ENCODE measurements around the gene PAAF1.

The PAAF1 gene

DNA sequence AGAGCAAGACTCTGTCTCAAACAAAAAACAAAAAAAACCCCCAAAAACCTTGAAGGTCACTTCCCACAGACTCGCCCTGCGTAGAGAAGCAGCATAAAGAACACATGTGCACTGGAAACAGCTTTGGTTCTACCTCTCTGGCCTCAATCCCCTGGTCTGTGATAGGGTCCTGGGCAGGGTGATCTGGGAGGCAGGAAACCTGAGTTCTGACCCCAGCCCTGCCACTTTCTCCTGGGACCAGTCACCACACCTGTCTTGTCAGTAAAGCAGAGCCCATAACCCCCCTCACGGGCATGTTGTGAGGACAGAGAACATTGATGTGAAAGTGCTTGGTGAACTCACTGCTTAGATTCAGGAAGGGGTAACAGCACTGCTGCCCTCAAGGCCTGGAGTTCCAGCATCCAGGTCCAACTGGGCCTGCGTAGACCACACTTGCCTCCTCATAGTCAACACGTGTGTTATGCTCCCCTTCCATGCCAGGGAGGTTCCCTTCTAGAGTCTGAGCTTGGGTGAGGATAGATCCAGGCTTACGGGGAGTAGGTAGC is 94.4 kb downstream of the PAAF1 start:
- TF ChIP-seq MYC (IDR thresholded peaks at IDR 0.05; ENCODE audit: low read depth, low read length): no peak
- TF ChIP-seq, protein P1, sequence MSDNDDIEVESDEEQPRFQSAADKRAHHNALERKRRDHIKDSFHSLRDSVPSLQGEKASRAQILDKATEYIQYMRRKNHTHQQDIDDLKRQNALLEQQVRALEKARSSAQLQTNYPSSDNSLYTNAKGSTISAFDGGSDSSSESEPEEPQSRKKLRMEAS (IDR thresholded peaks at IDR 0.05; ENCODE audit: low read depth, low read length): no peak
- no peak for TF ChIP-seq CTCF (IDR thresholded peaks at IDR 0.05; ENCODE audit: low read depth, low read length)
- TF ChIP-seq POLR2A (IDR thresholded peaks at IDR 0.05; ENCODE audit: extremely low read depth, insufficient read length): no peak
- peak; percentile 56 for DNase-seq (ENCODE audit: low read depth)
- no peak overlapping the region for H3K4me3 ChIP-seq (ENCODE audit: low read depth, low read length)

GRCh38 chr11:73972187-73972586 is 95.4 kb downstream of the PAAF1 start:
- TF ChIP-seq, protein P1 (IDR thresholded peaks at IDR 0.05; ENCODE audit: low read depth, low read length): no peak
- TF ChIP-seq MYC (IDR thresholded peaks at IDR 0.05; ENCODE audit: low read depth, low read length): no peak
- no peak for TF ChIP-seq POLR2A (IDR thresholded peaks at IDR 0.05; ENCODE audit: extremely low read depth, insufficient read length)
- TF ChIP-seq CTCF (IDR thresholded peaks at IDR 0.05; ENCODE audit: low read depth, low read length): no peak
- no peak overlapping the region for H3K4me3 ChIP-seq (ENCODE audit: low read depth, low read length)
- DNase-seq (ENCODE audit: low read depth): peak; percentile 38

- no peak overlapping the region for H3K4me3 ChIP-seq (ENCODE audit: low read depth, low read length)
- TF ChIP-seq POLR2A (IDR thresholded peaks at IDR 0.05; ENCODE audit: extremely low read depth, insufficient read length) (no peak), CTCF (IDR thresholded peaks at IDR 0.05; ENCODE audit: low read depth, low read length) (no peak), MYC (IDR thresholded peaks at IDR 0.05; ENCODE audit: low read depth, low read length) (no peak)
- TF ChIP-seq, protein P1 (IDR thresholded peaks at IDR 0.05; ENCODE audit: low read depth, low read length): no peak
- DNase-seq (ENCODE audit: low read depth): peak; percentile 37
These were observed 96.0 kb downstream of the PAAF1 start for GRCh38 chr11:73972620-73973449.

DNA sequence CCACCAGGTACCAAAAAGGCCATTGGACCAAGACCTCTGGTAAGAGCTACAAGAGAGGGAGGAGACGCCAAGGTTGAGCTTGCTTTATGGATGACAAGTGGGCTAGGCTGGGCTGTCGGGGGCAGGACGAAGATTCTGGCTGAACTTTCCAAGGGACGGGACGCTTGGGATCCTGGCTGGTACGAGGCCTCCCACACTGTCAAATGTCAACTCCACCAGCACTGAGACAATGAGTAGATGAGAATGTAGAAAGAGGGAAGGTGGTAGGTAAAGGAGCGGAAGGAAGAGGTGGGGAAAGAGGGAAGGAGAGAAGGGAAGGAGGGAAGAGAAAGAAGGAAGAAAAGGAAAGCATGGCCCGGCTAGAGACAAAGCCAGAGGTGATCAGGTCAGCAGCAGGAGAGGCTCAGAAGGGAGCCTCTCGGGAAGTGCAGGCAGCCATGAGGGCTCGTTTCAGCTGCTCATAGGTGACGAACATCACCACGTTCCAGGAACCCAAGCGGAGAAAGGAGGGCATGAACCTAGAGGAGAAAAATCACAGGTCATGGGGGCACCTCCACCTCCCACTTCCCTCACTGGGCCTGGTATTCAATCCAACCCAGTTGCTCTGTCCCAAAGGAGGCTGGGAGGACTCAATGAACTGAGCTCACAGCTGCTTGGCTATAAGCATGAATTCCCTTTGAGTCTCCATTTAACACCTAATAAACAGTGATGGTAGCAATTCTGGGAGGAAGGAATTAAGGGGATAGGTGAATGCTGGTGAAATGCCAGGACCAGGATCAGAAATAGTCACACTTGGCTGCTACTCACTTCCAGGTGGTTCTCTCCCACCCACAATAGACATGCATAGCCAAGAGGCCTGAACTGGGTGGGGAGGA is 98.0 kb downstream of the PAAF1 start:
- no peak for DNase-seq (ENCODE audit: low read depth)
- TF ChIP-seq, protein P1 (IDR thresholded peaks at IDR 0.05; ENCODE audit: low read depth, low read length): no peak
- TF ChIP-seq MYC (IDR thresholded peaks at IDR 0.05; ENCODE audit: low read depth, low read length): no peak
- TF ChIP-seq CTCF (IDR thresholded peaks at IDR 0.05; ENCODE audit: low read depth, low read length): no peak
- no peak for TF ChIP-seq POLR2A (IDR thresholded peaks at IDR 0.05; ENCODE audit: extremely low read depth, insufficient read length)
- no peak overlapping the region for H3K4me3 ChIP-seq (ENCODE audit: low read depth, low read length)

DNA sequence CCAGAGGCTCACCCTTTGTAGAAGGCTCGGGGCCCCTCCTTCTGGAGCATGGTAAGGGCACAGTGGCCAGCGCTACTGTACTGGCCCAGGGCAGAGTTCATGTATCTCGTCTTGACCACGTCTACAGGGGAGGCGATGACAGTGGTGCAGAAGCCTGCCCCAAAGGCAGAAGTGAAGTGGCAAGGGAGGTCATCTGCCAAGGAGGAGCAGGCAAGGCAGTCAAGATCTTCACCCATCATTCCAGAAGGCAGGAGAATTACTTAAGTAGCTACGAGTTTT is 98.6 kb downstream of the PAAF1 start:
- no peak for DNase-seq (ENCODE audit: low read depth)
- no peak overlapping the region for H3K4me3 ChIP-seq (ENCODE audit: low read depth, low read length)
- TF ChIP-seq, protein P1 (IDR thresholded peaks at IDR 0.05; ENCODE audit: low read depth, low read length): no peak
- TF ChIP-seq MYC (IDR thresholded peaks at IDR 0.05; ENCODE audit: low read depth, low read length) (no peak), POLR2A (IDR thresholded peaks at IDR 0.05; ENCODE audit: extremely low read depth, insufficient read length) (no peak), CTCF (IDR thresholded peaks at IDR 0.05; ENCODE audit: low read depth, low read length) (no peak)

Measured in NB4 (cell line).